Fibroblast of villous mesenchyme (primary cell): ENCODE measurements around the gene S100A16. TPM values are rescaled to one million over a fixed set of nuclear protein-coding genes. Genes with fewer than 3 reads are reported as not detected.

Experiments used
- DNase-seq: peaks from one replicate; pipeline ENCODE4 v3.0.0-alpha.2; 2010; ENCODE audit warnings: low read depth
- H3K4me3 ChIP-seq: 2 replicates; pipeline ENCODE4 v1.5.1; 2011; ENCODE audit warnings: low read depth, mild to moderate bottlenecking, low read length
- total RNA-seq: library from RNA; depleted of rRNA; stranded (reverse); fragments of >200 nt; gene quantifications from 2 replicates; pipeline ENCODE4 v1.2.3, GENCODE V29; 2012
- TF ChIP-seq, protein P1 (sequence below): IDR thresholded peaks from 2 replicates; pipeline ENCODE4 v1.5.1; 2012; ENCODE audit warnings: low read depth, mild to moderate bottlenecking, low read length; ENCODE audit not compliant: insufficient read depth

The S100A16 gene
- total RNA-seq, 1 donor, result 206 TPM

GRCh38 chr1:153571706-153572105 lies 41.2 kb downstream of the S100A16 start:
- DNase-seq, result no peak
- TF ChIP-seq, protein P1, sequence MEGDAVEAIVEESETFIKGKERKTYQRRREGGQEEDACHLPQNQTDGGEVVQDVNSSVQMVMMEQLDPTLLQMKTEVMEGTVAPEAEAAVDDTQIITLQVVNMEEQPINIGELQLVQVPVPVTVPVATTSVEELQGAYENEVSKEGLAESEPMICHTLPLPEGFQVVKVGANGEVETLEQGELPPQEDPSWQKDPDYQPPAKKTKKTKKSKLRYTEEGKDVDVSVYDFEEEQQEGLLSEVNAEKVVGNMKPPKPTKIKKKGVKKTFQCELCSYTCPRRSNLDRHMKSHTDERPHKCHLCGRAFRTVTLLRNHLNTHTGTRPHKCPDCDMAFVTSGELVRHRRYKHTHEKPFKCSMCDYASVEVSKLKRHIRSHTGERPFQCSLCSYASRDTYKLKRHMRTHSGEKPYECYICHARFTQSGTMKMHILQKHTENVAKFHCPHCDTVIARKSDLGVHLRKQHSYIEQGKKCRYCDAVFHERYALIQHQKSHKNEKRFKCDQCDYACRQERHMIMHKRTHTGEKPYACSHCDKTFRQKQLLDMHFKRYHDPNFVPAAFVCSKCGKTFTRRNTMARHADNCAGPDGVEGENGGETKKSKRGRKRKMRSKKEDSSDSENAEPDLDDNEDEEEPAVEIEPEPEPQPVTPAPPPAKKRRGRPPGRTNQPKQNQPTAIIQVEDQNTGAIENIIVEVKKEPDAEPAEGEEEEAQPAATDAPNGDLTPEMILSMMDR, result no peak
- H3K4me3 ChIP-seq, result no peak overlapping the region

GRCh38 chr1:153570874-153571273 lies 42.1 kb downstream of the S100A16 start:
- TF ChIP-seq, protein P1, result no peak
- DNase-seq, result no peak
- H3K4me3 ChIP-seq, result no peak overlapping the region

DNA sequence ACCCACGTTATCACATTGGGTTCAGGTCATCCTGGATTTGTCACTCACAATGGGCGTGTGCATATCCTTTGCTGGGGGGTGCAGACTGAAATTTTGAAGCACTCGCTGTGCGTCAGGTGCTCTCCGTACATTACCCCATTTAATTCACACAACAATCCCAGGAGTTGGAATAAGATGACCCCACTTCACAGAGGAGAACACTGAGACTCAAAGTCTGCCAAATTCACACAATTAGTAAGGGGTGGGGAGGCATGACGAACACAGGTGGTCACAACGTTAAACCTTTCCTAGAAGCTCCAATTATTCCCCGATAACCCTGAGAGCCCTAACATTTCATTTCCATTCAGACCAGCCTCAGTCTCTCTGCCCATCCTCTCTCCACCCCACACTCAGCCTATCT lies 43.5 kb downstream of the S100A16 start:
- no peak overlapping the region for H3K4me3 ChIP-seq
- DNase-seq, result no peak
- TF ChIP-seq, protein P1, result no peak

- TF ChIP-seq, protein P1, result peak; percentile 98
- DNase-seq, result peak; percentile 91
- H3K4me3 ChIP-seq, result no peak overlapping the region
These were observed 44.4 kb downstream of the S100A16 start for GRCh38 chr1:153568367-153569099.

DNA sequence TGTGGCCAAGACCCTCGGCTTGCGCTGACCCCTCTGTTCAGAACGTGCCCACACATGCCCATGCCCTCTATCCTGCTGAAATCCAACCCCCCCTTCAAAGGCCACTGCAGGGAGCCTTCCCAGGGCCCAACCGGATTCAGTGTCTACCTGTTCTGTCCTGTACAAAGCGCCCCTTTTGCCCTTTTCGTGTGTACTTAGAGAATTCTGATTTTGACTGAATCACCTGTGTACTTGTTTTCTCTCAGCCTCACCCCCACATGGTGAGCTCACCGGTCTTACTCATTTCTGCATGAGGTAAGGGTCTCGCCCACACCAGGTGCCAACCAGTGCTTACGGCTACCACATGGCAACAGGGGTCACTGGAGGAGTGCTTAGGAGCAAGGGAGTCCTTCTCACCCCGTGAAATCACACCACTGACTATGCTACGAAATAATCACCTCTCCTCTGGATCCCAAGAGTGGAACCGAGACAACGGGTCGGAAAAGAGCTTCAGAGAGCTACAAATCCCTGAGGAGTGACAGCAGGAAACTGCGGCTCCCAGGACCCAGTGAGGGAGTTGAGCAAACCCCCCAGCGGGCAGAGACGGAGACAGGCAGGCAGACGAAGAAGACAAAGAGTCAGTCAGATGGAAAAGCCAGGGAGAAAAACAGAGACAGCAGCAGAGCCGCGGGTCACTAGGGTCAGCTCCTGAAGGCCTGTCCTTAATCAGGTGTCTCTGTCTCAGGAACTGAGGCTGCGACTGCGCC lies 45.1 kb downstream of the S100A16 start:
- TF ChIP-seq, protein P1, result no peak
- DNase-seq, result no peak
- H3K4me3 ChIP-seq, result no peak overlapping the region

DNA sequence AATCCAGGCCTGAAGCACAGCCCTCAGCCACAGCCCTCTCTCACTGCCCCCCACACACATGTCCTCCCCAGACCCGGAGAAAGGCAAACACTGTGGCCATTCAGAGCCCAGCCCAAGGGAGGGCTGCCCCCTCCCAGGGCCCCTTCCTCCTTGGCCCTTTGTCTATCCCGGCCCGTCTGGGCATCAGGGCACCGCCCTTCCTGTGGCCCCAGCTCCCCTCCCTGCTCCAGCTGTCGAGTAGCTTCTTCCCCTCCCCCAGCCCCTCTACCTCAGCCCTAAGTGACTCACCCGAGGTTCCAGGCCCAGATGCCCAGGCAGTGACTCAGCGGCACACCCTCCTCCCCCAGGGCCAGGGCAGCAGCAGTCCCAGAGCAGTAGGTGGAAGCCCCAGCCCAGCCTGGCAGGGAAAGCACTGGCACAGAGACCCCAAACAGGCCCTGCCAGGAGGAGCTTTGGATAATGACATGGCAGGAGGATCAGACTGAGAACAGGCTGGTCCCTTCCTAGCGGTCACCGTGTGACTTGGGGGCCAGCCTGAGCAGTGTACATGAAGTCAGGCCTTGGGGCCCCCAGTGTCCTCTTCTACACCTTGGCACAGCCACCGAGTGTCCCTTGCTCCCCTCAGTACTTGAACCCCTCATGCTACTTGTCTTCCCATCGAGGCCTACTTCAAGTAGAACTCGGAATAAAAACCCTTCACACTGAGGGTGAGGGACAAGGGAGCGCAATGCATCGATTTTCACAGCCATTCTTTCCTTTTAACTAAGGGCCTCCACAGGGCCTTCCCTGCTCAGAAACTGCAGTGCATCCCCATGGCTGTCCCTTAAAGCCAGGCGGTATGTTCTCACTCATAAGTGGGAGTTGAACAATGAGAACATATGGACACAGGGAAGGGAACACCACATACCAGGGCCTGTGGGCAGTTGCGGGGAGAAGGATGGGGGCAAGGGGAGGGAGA lies 46.2 kb downstream of the S100A16 start:
- peak; percentile 99 for DNase-seq
- no peak overlapping the region for H3K4me3 ChIP-seq
- TF ChIP-seq, protein P1, result no peak
